ENCODE data around the gene BCAS4.
A peak's percentile ranks its signal among the peaks of the same experiment; 100 is the strongest.

The BCAS4 gene

DNA sequence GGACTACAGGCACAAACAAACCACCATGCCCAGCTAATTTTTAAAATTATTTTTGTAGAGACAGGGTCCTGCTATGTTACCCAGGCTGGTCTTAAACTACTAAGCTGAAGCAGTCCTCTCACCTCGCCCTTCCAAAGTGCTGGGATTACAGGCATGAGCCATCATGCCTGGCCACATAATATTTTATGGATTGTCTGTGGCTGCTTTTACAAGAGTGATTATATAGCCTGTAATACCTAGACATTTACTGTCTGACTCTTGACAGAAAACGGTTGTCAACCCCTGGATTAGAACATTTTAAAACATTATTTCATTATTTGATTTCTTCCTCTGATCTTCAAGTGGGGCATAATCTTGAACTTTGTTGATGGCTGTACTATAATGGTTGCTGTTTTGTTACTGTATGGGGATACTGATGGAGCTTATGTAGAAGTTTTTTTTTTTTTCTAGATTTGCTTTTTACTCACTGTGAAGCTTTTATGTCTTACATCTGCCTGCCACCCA lies 49.2 kb upstream of the BCAS4 start (continued):
- TF ChIP-seq FEZF1 (tag by site-specific recombination; IDR thresholded peaks at IDR 0.05) (peak; percentile 51; the same call in 1 of the 2 replicates), ZNF416 (tag by site-specific recombination; IDR thresholded peaks at IDR 0.05) (no peak), MYNN (tag by site-specific recombination; IDR thresholded peaks at IDR 0.05; ENCODE audit: borderline replicate concordance) (no peak), SCRT2 (tag by site-specific recombination; IDR thresholded peaks at IDR 0.05) (no peak), SP7 (tag by site-specific recombination; IDR thresholded peaks at IDR 0.05) (no peak; the same call in none of the 2 replicates), ZNF658 (tag by site-specific recombination; IDR thresholded peaks at IDR 0.05) (no peak), ZNF629 (tag by site-specific recombination; IDR thresholded peaks at IDR 0.05) (no peak), HOXD13 (CRISPR knock-in tag; IDR thresholded peaks at IDR 0.05; ENCODE audit: borderline replicate concordance) (no peak), HOXC10 (CRISPR knock-in tag; IDR thresholded peaks at IDR 0.05) (no peak), ZNF843 (tag by site-specific recombination; IDR thresholded peaks at IDR 0.05) (peak; percentile 46; the same call in 1 of the 2 replicates), ZNF561 (tag by site-specific recombination; IDR thresholded peaks at IDR 0.05; ENCODE audit: borderline replicate concordance) (peak; percentile 37; the same call in 1 of the 2 replicates), OSR2 (tag by site-specific recombination; IDR thresholded peaks at IDR 0.05) (peak; percentile 77; the same call in 1 of the 2 replicates)
- TF ChIP-seq, protein P1, sequence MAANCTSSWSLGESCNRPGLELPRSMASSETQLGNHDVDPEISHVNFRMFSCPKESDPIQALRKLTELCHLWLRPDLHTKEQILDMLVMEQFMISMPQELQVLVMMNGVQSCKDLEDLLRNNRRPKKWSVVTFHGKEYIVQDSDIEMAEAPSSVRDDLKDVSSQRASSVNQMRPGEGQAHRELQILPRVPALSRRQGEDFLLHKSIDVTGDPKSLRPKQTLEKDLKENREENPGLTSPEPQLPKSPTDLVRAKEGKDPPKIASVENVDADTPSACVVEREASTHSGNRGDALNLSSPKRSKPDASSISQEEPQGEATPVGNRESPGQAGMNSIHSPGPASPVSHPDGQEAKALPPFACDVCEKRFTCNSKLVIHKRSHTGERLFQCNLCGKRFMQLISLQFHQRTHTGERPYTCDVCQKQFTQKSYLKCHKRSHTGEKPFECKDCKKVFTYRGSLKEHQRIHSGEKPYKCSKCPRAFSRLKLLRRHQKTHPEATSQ (tag by site-specific recombination; IDR thresholded peaks at IDR 0.05) = no peak
- TF ChIP-seq, protein P2, sequence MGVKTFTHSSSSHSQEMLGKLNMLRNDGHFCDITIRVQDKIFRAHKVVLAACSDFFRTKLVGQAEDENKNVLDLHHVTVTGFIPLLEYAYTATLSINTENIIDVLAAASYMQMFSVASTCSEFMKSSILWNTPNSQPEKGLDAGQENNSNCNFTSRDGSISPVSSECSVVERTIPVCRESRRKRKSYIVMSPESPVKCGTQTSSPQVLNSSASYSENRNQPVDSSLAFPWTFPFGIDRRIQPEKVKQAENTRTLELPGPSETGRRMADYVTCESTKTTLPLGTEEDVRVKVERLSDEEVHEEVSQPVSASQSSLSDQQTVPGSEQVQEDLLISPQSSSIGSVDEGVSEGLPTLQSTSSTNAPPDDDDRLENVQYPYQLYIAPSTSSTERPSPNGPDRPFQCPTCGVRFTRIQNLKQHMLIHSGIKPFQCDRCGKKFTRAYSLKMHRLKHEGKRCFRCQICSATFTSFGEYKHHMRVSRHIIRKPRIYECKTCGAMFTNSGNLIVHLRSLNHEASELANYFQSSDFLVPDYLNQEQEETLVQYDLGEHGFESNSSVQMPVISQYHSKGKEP (tag by site-specific recombination; IDR thresholded peaks at IDR 0.05) = peak; percentile 41; the same call in 1 of the 2 replicates
- TF ChIP-seq, protein P3, sequence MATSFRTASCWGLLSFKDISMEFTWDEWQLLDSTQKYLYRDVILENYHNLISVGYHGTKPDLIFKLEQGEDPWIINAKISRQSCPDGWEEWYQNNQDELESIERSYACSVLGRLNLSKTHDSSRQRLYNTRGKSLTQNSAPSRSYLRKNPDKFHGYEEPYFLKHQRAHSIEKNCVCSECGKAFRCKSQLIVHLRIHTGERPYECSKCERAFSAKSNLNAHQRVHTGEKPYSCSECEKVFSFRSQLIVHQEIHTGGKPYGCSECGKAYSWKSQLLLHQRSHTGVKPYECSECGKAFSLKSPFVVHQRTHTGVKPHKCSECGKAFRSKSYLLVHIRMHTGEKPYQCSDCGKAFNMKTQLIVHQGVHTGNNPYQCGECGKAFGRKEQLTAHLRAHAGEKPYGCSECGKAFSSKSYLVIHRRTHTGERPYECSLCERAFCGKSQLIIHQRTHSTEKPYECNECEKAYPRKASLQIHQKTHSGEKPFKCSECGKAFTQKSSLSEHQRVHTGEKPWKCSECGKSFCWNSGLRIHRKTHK (tag by site-specific recombination; IDR thresholded peaks at IDR 0.05) = no peak

DNA sequence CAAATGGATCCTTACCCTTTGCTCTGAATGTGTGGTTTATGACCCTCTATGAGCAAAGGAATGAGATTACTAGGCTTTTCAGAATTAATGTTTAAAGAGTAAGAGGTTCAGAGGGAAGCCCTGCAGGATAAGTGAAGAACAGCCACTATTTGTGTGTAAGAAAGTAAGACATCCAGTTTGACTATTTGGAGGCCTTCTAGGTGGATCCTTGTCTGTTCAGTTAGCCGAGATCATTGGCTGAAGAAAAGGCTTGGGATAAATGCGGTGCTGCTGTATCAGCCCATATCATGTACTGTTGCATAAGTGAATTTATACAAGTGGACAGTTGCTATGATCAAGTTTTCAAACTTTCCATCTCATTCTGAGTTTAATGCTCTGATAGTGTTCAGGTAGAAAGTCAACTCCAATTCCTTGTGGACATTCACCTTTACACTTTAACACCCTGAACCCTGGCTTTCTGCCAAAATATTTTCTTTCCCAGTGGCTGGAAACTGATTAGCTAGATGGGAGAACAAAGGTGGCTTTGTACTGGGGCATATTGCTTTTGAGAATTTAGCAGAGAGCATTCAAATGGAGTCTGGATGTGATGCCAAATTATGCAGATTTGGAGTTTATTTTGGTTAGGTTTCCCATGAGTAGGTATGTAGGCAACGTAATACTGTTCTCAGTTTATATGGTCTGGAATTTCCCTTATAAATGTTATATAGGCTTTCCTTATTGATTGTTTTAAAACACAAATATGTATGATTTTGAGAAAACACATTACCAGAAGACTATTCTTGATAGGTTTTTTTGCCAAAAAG lies 48.5 kb upstream of the BCAS4 start:
- TF ChIP-seq PRDM1 (tag by site-specific recombination; IDR thresholded peaks at IDR 0.05) (peak; percentile 72), ZNF221 (tag by site-specific recombination; IDR thresholded peaks at IDR 0.05; ENCODE audit: borderline replicate concordance) (no peak), ZNF555 (tag by site-specific recombination; conservative IDR thresholded peaks at IDR 0.05) (0 out of 2 replicates have a peak, but pooled peaks have one; percentile 1), IKZF3 (tag by site-specific recombination; IDR thresholded peaks at IDR 0.05) (0 out of 2 replicates have a peak, but pooled peaks have one; percentile 25)
- TF ChIP-seq, protein P4, sequence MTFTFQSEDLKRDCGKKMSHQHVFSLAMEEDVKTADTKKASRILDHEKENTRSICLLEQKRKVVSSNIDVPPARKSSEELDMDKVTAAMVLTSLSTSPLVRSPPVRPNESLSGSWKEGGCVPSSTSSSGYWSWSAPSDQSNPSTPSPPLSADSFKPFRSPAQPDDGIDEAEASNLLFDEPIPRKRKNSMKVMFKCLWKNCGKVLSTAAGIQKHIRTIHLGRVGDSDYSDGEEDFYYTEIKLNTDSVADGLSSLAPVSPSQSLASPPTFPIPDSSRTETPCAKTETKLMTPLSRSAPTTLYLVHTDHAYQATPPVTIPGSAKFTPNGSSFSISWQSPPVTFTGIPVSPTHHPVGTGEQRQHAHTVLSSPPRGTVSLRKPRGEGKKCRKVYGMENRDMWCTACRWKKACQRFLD (tag by site-specific recombination; IDR thresholded peaks at IDR 0.05) = no peak
- TF ChIP-seq, protein P5, sequence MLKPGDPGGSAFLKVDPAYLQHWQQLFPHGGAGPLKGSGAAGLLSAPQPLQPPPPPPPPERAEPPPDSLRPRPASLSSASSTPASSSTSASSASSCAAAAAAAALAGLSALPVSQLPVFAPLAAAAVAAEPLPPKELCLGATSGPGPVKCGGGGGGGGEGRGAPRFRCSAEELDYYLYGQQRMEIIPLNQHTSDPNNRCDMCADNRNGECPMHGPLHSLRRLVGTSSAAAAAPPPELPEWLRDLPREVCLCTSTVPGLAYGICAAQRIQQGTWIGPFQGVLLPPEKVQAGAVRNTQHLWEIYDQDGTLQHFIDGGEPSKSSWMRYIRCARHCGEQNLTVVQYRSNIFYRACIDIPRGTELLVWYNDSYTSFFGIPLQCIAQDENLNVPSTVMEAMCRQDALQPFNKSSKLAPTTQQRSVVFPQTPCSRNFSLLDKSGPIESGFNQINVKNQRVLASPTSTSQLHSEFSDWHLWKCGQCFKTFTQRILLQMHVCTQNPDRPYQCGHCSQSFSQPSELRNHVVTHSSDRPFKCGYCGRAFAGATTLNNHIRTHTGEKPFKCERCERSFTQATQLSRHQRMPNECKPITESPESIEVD (tag by site-specific recombination; IDR thresholded peaks at IDR 0.05) = peak; percentile 4; the same call in 1 of the 2 replicates
- H3K27ac ChIP-seq (ENCODE audit: extremely low read depth, low read depth, low read length) = peak overlapping the region; percentile 59; the same call in 1 of the 2 replicates
- peaks cover 13 to 23% of the 10 kb centered on the region in 2 experiments for H3K36me3 ChIP-seq (ENCODE audit: control insufficient read depth in 2 of 2, insufficient read depth in 1 of 2, low read length in 2 of 2)
- H3K4me1 ChIP-seq (ENCODE audit: control insufficient read depth, insufficient read depth, low read length) = peaks cover 25% of the 10 kb centered on the region
- no peak overlapping the region for H3K4me3 ChIP-seq (ENCODE audit: low read depth, low read length)
- no peaks in the 10 kb centered on the region for H3K9me3 ChIP-seq (ENCODE audit: control insufficient read depth, insufficient read depth, low read depth, low read length)
- ChIA-PET CTCF (interaction anchor here (0.6 to 3.2 kb wide), 5 partner anchors 23 to 558 kb away, joined by 3 to 21 read pairs (median 4); no protein-coding TSS in a partner anchor), POLR2A (interaction anchor here (0.6 kb wide), 1 partner anchor 16 kb away, joined by 4 read pairs; no protein-coding TSS in a partner anchor)
